Endothelial cell of hepatic sinusoid (primary cell): ENCODE data around the gene ZDHHC1.

Experiments used
- in situ Hi-C: cut with HindIII; loops from 2 replicates; pipeline ENCODE4 v1.10.0; 2017; ENCODE audit warnings: low sequenced_read_pairs

Gene ZDHHC1

GRCh38 chr16:67413978-67414911, 2.0 kb downstream of the ZDHHC1 start:
- in situ Hi-C loops = no loop called here

GRCh38 chr16:67412294-67412693, 4.0 kb downstream of the ZDHHC1 start:
- in situ Hi-C loops = no loop called here

GRCh38 chr16:67411339-67411738, 4.9 kb downstream of the ZDHHC1 start:
- in situ Hi-C loops = no loop called here

- in situ Hi-C loops = loop anchor here (5.0 kb wide), 2 partner anchors 38 to 102 kb away; no protein-coding TSS in a partner anchor
Observed at GRCh38 chr16:67409631-67410030, 6.6 kb downstream of the ZDHHC1 start.

- in situ Hi-C loops = loop anchor here (5.0 kb wide), 2 partner anchors 39 to 101 kb away; no protein-coding TSS in a partner anchor
Observed at GRCh38 chr16:67407788-67408452, 8.4 kb downstream of the ZDHHC1 start.

- in situ Hi-C loops = loop anchor here (5.0 kb wide), 2 partner anchors 40 to 100 kb away; no protein-coding TSS in a partner anchor
Observed at GRCh38 chr16:67407176-67407787, 9.0 kb downstream of the ZDHHC1 start.

- in situ Hi-C loops = loop anchor here (5.0 kb wide), 2 partner anchors 41 to 99 kb away; no protein-coding TSS in a partner anchor
Observed at GRCh38 chr16:67406111-67406971, 9.9 kb downstream of the ZDHHC1 start.

- in situ Hi-C loops = loop anchor here (5.0 kb wide), 2 partner anchors 42 to 98 kb away; no protein-coding TSS in a partner anchor
Observed at GRCh38 chr16:67405336-67405735, 10.9 kb downstream of the ZDHHC1 start.

GRCh38 chr16:67404740-67405226, 11.5 kb downstream of the ZDHHC1 start:
- in situ Hi-C loops = loop anchor here (5.0 kb wide), 2 partner anchors 43 to 97 kb away; no protein-coding TSS in a partner anchor

GRCh38 chr16:67403976-67404555, 12.2 kb downstream of the ZDHHC1 start:
- in situ Hi-C loops = no loop called here

GRCh38 chr16:67400901-67401300, 15.4 kb downstream of the ZDHHC1 start:
- in situ Hi-C loops = no loop called here

- in situ Hi-C loops = no loop called here
Observed at GRCh38 chr16:67399749-67400704, 16.2 kb downstream of the ZDHHC1 start.

- in situ Hi-C loops = no loop called here
Observed at GRCh38 chr16:67399218-67399733, 17.0 kb downstream of the ZDHHC1 start.

GRCh38 chr16:67398546-67399217, 17.6 kb downstream of the ZDHHC1 start:
- in situ Hi-C loops = no loop called here

- in situ Hi-C loops = no loop called here
Observed at GRCh38 chr16:67397812-67398545, 18.3 kb downstream of the ZDHHC1 start.

- in situ Hi-C loops = no loop called here
Observed at GRCh38 chr16:67397036-67397801, 19.1 kb downstream of the ZDHHC1 start.
